Keratinocyte (primary cell): ENCODE measurements around the gene PTPRZ1. TPM values are rescaled to one million over a fixed set of nuclear protein-coding genes. Genes with fewer than 3 reads are reported as not detected.

ENCODE experiments used
- DNase-seq: peaks from one replicate; pipeline ENCODE4 v3.0.0-alpha.2; 2011; ENCODE audit warnings: low read depth, missing footprints, low spot score
- FAIRE-seq: peaks from 2 replicates; lab custom pipeline; 2011; peaks lifted over from hg19 to GRCh38; lab: Jason Lieb, UNC
- H2AFZ ChIP-seq: 2 replicates; pipeline ENCODE4 v1.6.0; 2012; ENCODE audit warnings: low read length, control low read depth, inconsistent platforms; ENCODE audit not compliant: control insufficient read depth
- H3K27ac ChIP-seq: 2 replicates; pipeline ENCODE4 v1.5.1; 2011; ENCODE audit warnings: low read length; ENCODE audit not compliant: control insufficient read depth, insufficient read depth
- H3K27me3 ChIP-seq: 3 replicates; pipeline ENCODE4 v1.6.0; 2011; ENCODE audit warnings: low read length; ENCODE audit not compliant: control insufficient read depth, insufficient read depth; ENCODE audit errors: extremely low read depth
- H3K36me3 ChIP-seq, 2 experiments: 2 replicates in 1 of 2; 3 replicates in 1 of 2; pipeline ENCODE4 v1.5.1; 2011; ENCODE audit warnings: low read length in 2 of 2, mild to moderate bottlenecking in 1 of 2; ENCODE audit not compliant: control insufficient read depth in 2 of 2, insufficient read depth in 2 of 2; ENCODE audit errors: extremely low read depth in 1 of 2
- H3K4me1 ChIP-seq: 3 replicates; pipeline ENCODE4 v1.5.1; 2011; ENCODE audit warnings: low read length; ENCODE audit not compliant: control insufficient read depth, insufficient read depth; ENCODE audit errors: extremely low read depth
- H3K4me2 ChIP-seq: 3 replicates; pipeline ENCODE4 v1.6.0; 2011; ENCODE audit warnings: low read depth, low read length; ENCODE audit not compliant: control insufficient read depth, insufficient read depth; ENCODE audit errors: extremely low read depth
- H3K4me3 ChIP-seq, 3 experiments: fragments of 200-600 bp in 1 of 3; sonication (generic) in 1 of 3; 2 replicates in 2 of 3; 3 replicates in 1 of 3; pipeline ENCODE4 v1.5.1; 2011 to 2016; ENCODE audit warnings: low read length in 3 of 3, mild to moderate bottlenecking in 3 of 3, control low read depth in 2 of 3, inconsistent platforms in 1 of 3, low read depth in 1 of 3, mixed read lengths in 1 of 3, mixed run types in 1 of 3, moderate library complexity in 1 of 3; ENCODE audit not compliant: control insufficient read depth in 2 of 3, insufficient read depth in 2 of 3; ENCODE audit errors: extremely low read depth in 1 of 3
- H3K79me2 ChIP-seq: 2 replicates; pipeline ENCODE4 v1.6.0; 2012; ENCODE audit warnings: low read length; ENCODE audit not compliant: control insufficient read depth, insufficient read depth
- H3K9ac ChIP-seq: 3 replicates; pipeline ENCODE4 v1.6.0; 2011; ENCODE audit warnings: low read length; ENCODE audit not compliant: control insufficient read depth, insufficient read depth; ENCODE audit errors: extremely low read depth
- H3K9me1 ChIP-seq: 3 replicates; pipeline ENCODE4 v1.6.0; 2011; ENCODE audit warnings: low read length; ENCODE audit not compliant: control insufficient read depth, insufficient read depth; ENCODE audit errors: extremely low read depth
- H3K9me3 ChIP-seq: 2 replicates; pipeline ENCODE4 v1.5.1; 2012; ENCODE audit warnings: low read depth, low read length; ENCODE audit not compliant: control insufficient read depth
- H4K20me1 ChIP-seq: 3 replicates; pipeline ENCODE4 v1.6.0; 2011; ENCODE audit warnings: low read length; ENCODE audit not compliant: control insufficient read depth, insufficient read depth; ENCODE audit errors: extremely low read depth
- CTCF ChIP-seq, 3 experiments: IDR thresholded peaks in 1 of 3; conservative IDR thresholded peaks in 1 of 3; optimal IDR thresholded peaks in 1 of 3; 2 replicates in 2 of 3; 3 replicates in 1 of 3; pipeline versions ENCODE3 to v1.5.1; 2011; ENCODE audit warnings: low read length in 3 of 3, mild to moderate bottlenecking in 3 of 3, moderate library complexity in 2 of 3, control low read depth in 1 of 3, inconsistent platforms in 1 of 3; ENCODE audit not compliant: insufficient read depth in 2 of 3; ENCODE audit errors: extremely low read depth in 1 of 3
- EZH2 ChIP-seq: IDR thresholded peaks from one replicate; pipeline ENCODE4 v1.6.1; 2012; ENCODE audit warnings: inconsistent platforms, mild to moderate bottlenecking, low read length, moderate library complexity
- dilution Hi-C: fragments of 300-500 bp; cut with MboI; formaldehyde crosslinking; loops from one replicate; pipeline ENCODE4 v1.7.0; 2020; ENCODE audit warnings: low sequenced_read_pairs; ENCODE audit not compliant: extremely low pct_ligation_motif_present
- polyA plus RNA-seq, 5 experiments: library from polyadenylated mRNA; depleted of rRNA in 3 of 5; stranded (reverse) in 3 of 5; stranded (forward) in 1 of 5; unstranded in 1 of 5; fragments of >200 nt; gene quantifications; 1 replicate in 1 of 5; 2 replicates in 3 of 5; 3 replicates in 1 of 5; pipeline versions ENCODE4 v1.2.1 to v1.2.3, GENCODE V29; 2011 to 2012; ENCODE audit warnings: missing spikeins in 2 of 5, low read depth in 1 of 5, low replicate concordance in 1 of 5

Gene PTPRZ1
- polyA plus RNA-seq, 1 donor (not counting 4 experiments of a cell fraction or from before 2014, with no cell fraction given) = 58.3 TPM

GRCh38 chr7:122038904-122039303 lies 165.9 kb downstream of the PTPRZ1 start:
- dilution Hi-C loops = no loop called here

GRCh38 chr7:122040147-122040546 lies 167.2 kb downstream of the PTPRZ1 start:
- H4K20me1 ChIP-seq = no peaks in the 10 kb centered on the region
- H3K79me2 ChIP-seq = no peaks in the 10 kb centered on the region
- dilution Hi-C loops = no loop called here
- DNase-seq (no peak), FAIRE-seq (no peak)
- no peak overlapping the region for H2AFZ ChIP-seq
- no peaks in the 10 kb centered on the region for H3K27me3 ChIP-seq
- H3K4me3 ChIP-seq = no peak overlapping the region
- H3K9ac ChIP-seq = no peak overlapping the region
- TF ChIP-seq CTCF (optimal IDR thresholded peaks at IDR 0.05 in 1 of 3, IDR thresholded peaks at IDR 0.05 in 1 of 3, conservative IDR thresholded peaks at IDR 0.05 in 1 of 3; ENCODE audit: extremely low read depth in 1 of 3, insufficient read depth in 2 of 3, low read length in 3 of 3) (no peak), EZH2 (no peak)
- no peaks in the 10 kb centered on the region for H3K9me1 ChIP-seq
- no peak overlapping the region for H3K4me2 ChIP-seq
- H3K4me1 ChIP-seq = no peaks in the 10 kb centered on the region
- H3K9me3 ChIP-seq = no peaks in the 10 kb centered on the region
- peaks cover 3 to 11% of the 10 kb centered on the region in 2 experiments for H3K36me3 ChIP-seq
- no peak overlapping the region for H3K27ac ChIP-seq

More at GRCh38 chr7:122038904-122039303, 165.9 kb downstream of the PTPRZ1 start:
- peaks cover 3 to 8% of the 10 kb centered on the region in 2 experiments for H3K36me3 ChIP-seq
- no peaks in the 10 kb centered on the region for H3K9me3 ChIP-seq
- no peak overlapping the region for H3K4me3 ChIP-seq
- no peak overlapping the region for H3K9ac ChIP-seq
- H3K4me2 ChIP-seq = no peak overlapping the region
- no peaks in the 10 kb centered on the region for H3K4me1 ChIP-seq
- FAIRE-seq = no peak
- no peaks in the 10 kb centered on the region for H4K20me1 ChIP-seq
- H3K9me1 ChIP-seq = no peaks in the 10 kb centered on the region
- H3K79me2 ChIP-seq = no peaks in the 10 kb centered on the region
- no peak for TF ChIP-seq CTCF (optimal IDR thresholded peaks at IDR 0.05 in 1 of 3, IDR thresholded peaks at IDR 0.05 in 1 of 3, conservative IDR thresholded peaks at IDR 0.05 in 1 of 3; ENCODE audit: extremely low read depth in 1 of 3, insufficient read depth in 2 of 3, low read length in 3 of 3)
- TF ChIP-seq EZH2 = no peak
- H3K27me3 ChIP-seq = no peaks in the 10 kb centered on the region
- no peak for DNase-seq
- no peak overlapping the region for H3K27ac ChIP-seq
- no peak overlapping the region for H2AFZ ChIP-seq
